Measurements from ENCODE around the gene MINDY3.

MINDY3 gene

GRCh38 chr10:15809450-15809849, 50.9 kb downstream of the MINDY3 start:
- TF ChIP-seq CTCF (IDR thresholded peaks at IDR 0.05; ENCODE audit: low read depth, low read length, missing control alignments) = no peak
- no peak for DNase-seq (ENCODE audit: low read depth)
- H3K4me3 ChIP-seq (ENCODE audit: low read depth, low read length) = no peak overlapping the region

DNA sequence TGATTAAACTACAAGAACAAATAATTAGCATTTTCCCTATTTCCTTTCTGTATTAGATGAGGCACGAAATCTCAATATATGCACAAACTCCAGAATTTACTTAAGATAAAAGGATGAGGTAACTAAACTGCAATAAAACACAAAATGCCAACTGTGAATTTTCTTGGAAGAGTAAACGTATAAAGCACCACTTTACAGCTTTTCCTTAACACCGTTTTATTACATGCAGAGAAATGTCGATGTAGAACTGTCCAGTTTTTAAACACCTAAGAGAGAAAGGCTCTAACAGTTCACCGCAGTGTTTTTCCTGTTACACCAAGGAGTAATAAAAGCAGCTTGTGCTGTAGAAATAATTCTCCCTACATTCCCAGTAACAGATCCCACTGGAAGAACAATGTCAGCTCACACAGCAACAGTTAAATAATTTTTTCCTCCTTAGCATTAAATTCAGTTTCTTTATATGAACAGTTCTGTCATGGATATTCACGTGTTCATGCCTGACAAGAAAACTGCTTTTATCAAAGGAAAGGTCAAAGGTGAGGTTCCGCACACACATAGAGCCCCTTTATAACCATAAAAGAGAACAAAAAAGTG, 52.0 kb downstream of the MINDY3 start:
- DNase-seq (ENCODE audit: low read depth) = no peak
- no peak for TF ChIP-seq CTCF (IDR thresholded peaks at IDR 0.05; ENCODE audit: low read depth, low read length, missing control alignments)
- no peak overlapping the region for H3K4me3 ChIP-seq (ENCODE audit: low read depth, low read length)

GRCh38 chr10:15805395-15806058, 54.8 kb downstream of the MINDY3 start:
- H3K4me3 ChIP-seq (ENCODE audit: low read depth, low read length) = no peak overlapping the region
- DNase-seq (ENCODE audit: low read depth) = no peak
- no peak for TF ChIP-seq CTCF (IDR thresholded peaks at IDR 0.05; ENCODE audit: low read depth, low read length, missing control alignments)

DNA sequence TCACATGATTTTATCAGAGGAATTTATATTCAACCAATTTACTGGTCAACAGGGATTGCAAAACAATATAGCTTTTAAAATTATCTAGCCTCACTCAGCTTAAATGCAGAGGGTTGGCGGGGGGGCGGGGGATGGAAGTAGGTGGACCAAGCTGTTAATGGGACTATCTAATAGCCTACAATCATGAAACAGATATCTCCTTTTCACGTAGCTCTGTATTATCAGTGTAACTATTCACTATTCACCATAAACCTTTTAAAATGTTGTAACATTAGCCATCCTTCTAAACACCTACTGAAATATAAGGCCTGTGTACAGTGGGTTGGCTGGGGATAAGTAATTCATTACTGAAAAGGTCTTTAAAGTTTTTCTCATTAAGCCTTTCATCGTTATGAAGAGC, 56.2 kb downstream of the MINDY3 start:
- TF ChIP-seq CTCF (IDR thresholded peaks at IDR 0.05; ENCODE audit: low read depth, low read length, missing control alignments) = no peak
- H3K4me3 ChIP-seq (ENCODE audit: low read depth, low read length) = no peak overlapping the region
- DNase-seq (ENCODE audit: low read depth) = no peak

DNA sequence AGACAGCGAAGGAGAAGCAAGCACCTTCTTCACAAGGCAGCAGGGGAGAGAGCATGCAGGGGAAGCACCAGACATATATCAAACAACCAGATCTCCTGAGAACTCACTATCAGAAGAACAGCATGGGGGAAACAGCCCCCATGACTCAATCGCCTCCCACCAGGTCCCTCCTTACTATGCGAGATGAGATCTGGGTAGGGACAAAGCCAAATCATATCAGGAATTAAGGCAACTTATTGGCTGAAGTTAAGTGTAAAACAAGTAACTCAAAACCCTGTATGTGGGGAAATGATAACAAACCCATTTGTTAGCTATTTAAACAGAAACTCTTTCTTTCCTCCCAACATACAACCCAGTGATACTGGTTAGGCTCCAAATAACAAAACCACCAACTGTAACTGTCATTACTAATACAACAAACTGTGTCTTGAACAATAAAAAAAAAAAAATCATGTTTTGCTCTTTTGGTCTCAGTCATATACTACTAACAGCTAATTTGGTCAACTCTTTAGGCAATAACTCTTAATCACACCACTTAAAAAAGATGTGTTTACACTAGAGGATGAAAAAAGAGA, 57.8 kb downstream of the MINDY3 start:
- TF ChIP-seq CTCF (IDR thresholded peaks at IDR 0.05; ENCODE audit: low read depth, low read length, missing control alignments) = no peak
- no peak for DNase-seq (ENCODE audit: low read depth)
- H3K4me3 ChIP-seq (ENCODE audit: low read depth, low read length) = no peak overlapping the region

DNA sequence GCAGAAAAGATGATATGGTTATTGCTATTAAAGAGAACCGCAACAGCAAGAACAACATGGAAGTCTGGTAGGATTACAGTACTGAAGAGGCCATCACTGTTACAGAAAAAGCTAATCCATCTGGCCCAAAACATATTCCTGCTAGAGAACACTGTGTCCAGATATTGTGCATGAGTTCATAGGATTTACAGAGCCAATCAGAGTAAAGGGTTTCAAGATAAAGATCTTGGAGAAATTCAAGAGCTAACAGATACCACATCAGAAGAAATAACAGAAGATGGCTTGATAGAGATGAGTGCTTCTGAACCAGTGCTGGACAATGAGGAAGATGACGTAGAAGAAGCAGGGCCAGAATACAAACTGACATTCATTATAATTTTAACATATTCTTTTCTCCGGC, 58.7 kb downstream of the MINDY3 start:
- DNase-seq (ENCODE audit: low read depth) = no peak
- TF ChIP-seq CTCF (IDR thresholded peaks at IDR 0.05; ENCODE audit: low read depth, low read length, missing control alignments) = no peak
- no peak overlapping the region for H3K4me3 ChIP-seq (ENCODE audit: low read depth, low read length)

GRCh38 chr10:15801147-15801546, 59.2 kb downstream of the MINDY3 start:
- TF ChIP-seq CTCF (IDR thresholded peaks at IDR 0.05; ENCODE audit: low read depth, low read length, missing control alignments) = no peak
- H3K4me3 ChIP-seq (ENCODE audit: low read depth, low read length) = no peak overlapping the region
- no peak for DNase-seq (ENCODE audit: low read depth)

All from GM12864 (cell line).